GM18526 (cell line): ENCODE measurements around the gene DHX57.

Experiments used
- POLR2A ChIP-seq: IDR thresholded peaks from 3 replicates; pipeline ENCODE4 v1.6.1; 2011; ENCODE audit not compliant: insufficient read length; ENCODE audit errors: extremely low read depth

The DHX57 gene, protein sequence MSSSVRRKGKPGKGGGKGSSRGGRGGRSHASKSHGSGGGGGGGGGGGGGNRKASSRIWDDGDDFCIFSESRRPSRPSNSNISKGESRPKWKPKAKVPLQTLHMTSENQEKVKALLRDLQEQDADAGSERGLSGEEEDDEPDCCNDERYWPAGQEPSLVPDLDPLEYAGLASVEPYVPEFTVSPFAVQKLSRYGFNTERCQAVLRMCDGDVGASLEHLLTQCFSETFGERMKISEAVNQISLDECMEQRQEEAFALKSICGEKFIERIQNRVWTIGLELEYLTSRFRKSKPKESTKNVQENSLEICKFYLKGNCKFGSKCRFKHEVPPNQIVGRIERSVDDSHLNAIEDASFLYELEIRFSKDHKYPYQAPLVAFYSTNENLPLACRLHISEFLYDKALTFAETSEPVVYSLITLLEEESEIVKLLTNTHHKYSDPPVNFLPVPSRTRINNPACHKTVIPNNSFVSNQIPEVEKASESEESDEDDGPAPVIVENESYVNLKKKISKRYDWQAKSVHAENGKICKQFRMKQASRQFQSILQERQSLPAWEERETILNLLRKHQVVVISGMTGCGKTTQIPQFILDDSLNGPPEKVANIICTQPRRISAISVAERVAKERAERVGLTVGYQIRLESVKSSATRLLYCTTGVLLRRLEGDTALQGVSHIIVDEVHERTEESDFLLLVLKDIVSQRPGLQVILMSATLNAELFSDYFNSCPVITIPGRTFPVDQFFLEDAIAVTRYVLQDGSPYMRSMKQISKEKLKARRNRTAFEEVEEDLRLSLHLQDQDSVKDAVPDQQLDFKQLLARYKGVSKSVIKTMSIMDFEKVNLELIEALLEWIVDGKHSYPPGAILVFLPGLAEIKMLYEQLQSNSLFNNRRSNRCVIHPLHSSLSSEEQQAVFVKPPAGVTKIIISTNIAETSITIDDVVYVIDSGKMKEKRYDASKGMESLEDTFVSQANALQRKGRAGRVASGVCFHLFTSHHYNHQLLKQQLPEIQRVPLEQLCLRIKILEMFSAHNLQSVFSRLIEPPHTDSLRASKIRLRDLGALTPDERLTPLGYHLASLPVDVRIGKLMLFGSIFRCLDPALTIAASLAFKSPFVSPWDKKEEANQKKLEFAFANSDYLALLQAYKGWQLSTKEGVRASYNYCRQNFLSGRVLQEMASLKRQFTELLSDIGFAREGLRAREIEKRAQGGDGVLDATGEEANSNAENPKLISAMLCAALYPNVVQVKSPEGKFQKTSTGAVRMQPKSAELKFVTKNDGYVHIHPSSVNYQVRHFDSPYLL (N-terminal part only)

DNA sequence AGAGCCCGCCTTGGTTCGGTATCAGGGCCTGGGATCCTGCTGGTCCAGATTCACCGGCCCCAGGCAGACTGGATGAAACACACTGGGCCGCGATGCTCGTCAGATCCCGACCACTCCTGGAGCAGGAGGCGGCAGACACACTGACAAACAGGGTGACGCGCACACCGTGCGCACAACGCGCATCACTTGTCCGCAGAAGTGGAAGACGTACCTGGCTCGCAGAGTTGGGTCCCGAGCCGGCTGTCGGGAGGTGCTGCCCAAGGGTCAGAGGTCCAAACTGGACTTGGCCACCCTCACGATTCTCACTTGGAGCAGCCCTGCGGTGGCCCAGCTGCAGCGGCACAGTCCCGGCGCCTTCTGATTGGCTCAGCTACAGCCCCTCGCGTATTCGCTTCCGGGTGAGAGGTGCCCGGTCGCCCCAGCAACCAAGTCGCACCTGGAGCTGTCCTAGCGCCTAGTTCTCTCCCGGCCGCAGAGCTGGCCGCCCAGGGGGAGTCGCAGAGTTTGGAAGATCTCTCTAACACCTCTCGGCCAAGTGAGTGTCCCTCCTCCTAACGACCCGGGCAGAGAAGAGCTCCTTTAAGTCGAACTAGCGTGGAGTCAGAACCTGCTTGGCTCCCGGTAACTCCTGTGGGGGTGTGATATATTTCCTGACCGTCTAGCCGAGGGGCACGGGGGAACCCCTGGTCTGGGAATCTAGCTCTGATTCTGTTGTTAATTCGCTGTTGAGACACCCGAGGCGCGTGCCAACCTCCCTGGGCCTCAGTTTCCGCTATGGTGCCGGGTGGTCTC is at the start of gene DHX57, which contains the start of gene MORN2:
Gene DHX57, minus strand, starts transcription at position 359 of the 792 bp plus-strand sequence. CDS start 7,529 bp downstream, outside the sequence.
Gene MORN2, plus strand, starts transcription at position 401 of the 792 bp plus-strand sequence.
- peak; percentile 59 for TF ChIP-seq POLR2A

GRCh38 chr2:38922902-38923301 is 47.2 kb upstream of the DHX57 start:
- TF ChIP-seq POLR2A: no peak

DNA sequence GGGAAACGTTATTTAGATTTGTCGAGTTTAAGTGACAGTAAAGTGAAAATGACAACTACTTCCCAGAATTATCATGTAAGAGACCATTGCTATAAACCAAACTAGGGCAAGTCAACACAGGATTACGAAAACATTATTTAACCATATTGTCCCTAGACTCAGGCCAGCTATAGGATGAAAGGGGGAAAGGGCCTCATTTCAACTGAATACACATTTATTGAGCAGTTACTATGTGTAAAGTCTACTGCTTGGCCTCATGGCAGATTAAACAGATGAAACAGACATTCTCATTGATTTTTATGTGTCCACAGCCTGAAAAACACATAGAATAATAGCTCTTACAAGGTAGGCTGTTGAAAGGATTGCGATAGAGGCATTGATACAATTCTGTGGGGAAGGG is 46.7 kb upstream of the DHX57 start:
- TF ChIP-seq POLR2A: no peak

DNA sequence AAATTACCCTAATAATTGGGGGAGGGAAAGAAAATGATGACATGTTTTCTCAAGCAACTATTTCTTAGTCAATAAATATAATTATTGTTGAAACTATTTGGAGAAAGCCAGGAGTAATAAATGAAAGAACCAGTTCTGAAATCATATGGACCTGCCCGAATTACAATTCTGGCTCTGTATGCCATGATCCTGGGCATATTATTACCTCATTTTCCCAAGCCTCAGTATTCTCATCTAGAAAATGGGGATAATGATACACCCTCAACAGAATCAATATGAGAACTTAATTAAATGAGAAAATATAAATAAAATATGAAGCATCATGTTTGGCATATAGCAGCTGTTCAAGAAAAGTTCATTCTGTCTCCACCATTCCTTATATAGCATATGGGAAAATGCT is 36.9 kb upstream of the DHX57 start:
- TF ChIP-seq POLR2A: no peak

DNA sequence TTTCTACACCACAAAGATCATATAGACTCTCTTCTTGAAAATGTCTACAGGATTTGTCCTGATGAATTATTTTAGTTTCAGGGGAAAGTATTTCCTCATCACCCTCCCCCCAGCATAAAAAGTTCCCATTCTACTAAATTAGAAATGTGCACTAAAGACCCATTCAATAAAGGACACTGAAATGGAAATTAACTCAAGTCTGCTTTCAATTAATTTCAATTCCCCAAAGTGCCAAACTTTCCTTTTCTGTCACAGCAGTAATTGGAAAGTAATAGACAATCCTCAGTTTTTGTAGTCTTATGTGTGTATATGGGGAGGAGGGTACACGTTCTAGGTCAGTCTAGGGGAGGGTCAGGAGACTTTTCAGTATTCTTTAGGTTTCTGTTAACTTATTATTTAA is 35.5 kb upstream of the DHX57 start:
- no peak for TF ChIP-seq POLR2A

DNA sequence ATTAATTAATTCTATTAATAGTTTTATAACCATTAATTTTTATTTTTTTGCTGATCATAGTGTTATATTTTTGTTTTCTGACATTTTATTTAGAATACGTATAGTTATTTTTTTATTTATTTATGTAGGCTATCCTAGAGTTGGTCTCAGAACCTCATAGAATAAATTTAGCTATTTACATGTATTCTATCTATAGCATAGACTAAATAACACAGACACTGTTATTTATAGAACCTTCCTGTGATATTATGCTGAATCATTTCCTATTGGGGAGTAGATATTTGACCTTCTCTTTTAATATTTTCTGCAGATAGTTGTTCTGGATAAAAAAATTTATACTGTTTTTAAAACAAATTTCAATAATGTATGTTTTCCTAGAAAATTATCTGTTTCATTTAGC is 34.1 kb upstream of the DHX57 start:
- no peak for TF ChIP-seq POLR2A

- no peak for TF ChIP-seq POLR2A
Observed at GRCh38 chr2:38907743-38908562, 32.2 kb upstream of the DHX57 start.

DNA sequence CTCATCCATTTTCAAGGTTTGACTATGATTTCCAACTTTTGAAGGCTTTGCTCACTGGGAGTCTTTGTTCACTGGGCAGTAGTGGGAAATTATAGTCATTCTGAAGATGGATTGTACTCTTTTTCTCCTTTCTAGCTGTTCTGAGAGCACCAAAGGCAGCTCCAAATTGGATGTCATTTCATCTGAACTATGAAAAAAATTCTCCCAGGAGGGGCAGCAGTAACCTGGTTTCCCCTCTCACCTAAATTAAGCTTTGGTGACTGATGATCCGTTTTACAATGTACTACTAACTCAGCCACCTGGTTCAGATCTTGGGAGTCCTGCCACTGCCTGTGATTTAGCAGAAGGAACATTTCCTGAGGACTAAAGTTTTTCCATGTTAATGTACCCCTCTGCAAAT is 31.5 kb upstream of the DHX57 start:
- no peak for TF ChIP-seq POLR2A

DNA sequence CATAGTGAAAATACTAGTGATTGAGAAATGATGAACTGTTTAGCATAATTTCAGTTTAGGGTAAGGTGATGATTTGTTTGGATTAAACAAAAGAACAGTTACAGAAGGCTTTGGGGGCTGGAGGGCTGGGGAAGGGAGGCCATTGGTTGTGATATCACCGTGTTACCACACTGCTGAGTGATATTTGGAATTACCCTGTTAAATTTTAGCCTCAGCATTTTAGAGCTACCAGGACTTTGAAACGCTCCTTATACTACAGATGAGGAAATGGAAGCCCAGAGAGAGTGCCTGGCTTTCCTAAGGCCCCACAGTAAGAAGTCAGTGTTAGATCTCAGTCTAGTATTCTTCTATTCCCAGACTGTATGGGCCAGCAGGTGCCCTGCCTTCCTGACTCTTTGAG is 29.5 kb upstream of the DHX57 start:
- TF ChIP-seq POLR2A: no peak

DNA sequence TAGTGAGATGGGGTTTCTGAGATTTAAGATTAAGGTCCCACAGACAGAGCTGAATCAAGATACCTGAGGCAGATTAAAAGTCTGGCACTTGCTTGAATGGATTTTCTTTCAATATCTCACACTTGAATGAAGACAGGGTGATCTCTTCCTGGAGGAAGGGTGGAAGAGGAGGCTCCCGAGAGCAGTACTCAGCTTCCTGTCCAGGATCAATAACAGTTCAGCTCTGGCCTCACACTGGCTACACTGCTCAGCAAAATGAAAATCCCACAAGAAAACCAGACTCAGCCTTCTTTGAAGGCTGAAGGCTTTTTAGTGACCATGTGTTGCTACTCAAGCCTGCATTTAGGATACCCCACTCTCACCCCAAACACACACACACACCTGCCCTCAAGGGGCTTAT is 25.0 kb upstream of the DHX57 start:
- no peak for TF ChIP-seq POLR2A

DNA sequence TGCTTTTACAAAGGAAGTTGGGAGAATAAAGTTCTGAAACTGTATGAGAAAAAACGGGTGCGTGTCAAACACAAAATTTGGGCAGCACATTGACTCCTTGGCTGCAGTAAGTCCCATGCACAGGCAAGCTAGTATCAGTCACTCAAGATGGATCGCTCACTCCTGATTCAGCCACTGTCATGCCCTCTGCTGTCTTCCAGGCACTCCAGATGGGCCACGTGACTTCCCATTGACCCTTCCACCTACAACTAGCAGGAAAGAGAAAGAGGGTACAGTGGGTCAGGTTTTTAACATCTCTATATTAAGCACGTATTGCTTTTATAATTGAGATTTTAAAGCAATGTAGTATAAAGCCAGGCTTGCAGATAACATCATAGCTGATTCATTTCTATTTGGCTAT is 22.5 kb upstream of the DHX57 start:
- no peak for TF ChIP-seq POLR2A

DNA sequence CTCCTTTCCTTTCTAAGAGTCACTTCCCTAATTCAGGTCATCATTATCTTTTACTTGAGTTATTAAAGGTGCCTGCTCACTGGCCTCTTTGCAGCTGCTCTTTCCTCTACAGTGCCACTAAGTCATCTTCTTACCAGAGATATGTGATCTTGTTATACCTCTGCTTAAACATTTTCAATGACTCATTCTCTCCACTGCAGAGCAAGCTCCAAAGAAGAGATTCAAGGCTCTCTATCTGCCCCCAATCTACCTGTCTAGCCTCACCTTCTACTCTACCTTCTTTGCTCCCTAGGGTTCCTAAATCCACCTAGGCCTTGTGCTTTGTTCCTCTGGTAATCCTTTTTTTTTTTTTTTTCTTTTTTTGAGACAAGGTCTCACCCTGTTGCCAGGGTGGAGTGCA is 17.1 kb upstream of the DHX57 start:
- TF ChIP-seq POLR2A: no peak

GRCh38 chr2:38889575-38889974 is 13.8 kb upstream of the DHX57 start, which contains the start of gene ARHGEF33:
Gene ARHGEF33, plus strand, starts transcription at chr2:38889875. Its CDS starts 29,573 bp downstream, at chr2:38919448.
- TF ChIP-seq POLR2A: no peak

DNA sequence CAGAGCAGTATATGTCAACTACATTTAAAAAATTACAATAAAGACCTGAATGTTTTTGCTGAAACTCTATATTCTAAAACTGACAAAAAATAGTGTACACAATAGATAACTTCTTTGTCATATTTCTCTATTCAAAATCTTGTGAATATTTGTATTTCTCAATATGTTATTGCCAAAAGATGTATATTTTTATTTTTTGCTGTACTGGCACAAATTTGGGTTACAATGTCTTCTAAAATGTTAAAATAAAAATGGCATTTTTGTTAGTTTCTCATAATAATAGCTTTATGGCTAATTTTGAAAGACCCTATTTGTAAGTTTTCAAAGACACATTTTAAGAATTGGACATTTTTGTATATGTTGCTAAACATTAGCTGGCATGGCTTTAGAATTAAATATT is 13.3 kb upstream of the DHX57 start:
- no peak for TF ChIP-seq POLR2A
